H1 (cell line): ENCODE data around the gene ADAMTS17. TPM values are rescaled to one million over a fixed set of nuclear protein-coding genes. Genes with fewer than 3 reads are reported as not detected.

ENCODE experiments used
- CHD2 ChIP-seq: IDR thresholded peaks from 2 replicates; pipeline ENCODE4 v1.6.1; 2012; ENCODE audit warnings: low read length, improper control_type of control experiment
- CTBP2 ChIP-seq: IDR thresholded peaks from 2 replicates; pipeline ENCODE4 v1.7.0; 2011; ENCODE audit warnings: borderline replicate concordance, mild to moderate bottlenecking, moderate library complexity, mixed read lengths, low read length; ENCODE audit not compliant: insufficient read depth, insufficient read length
- EZH2 ChIP-seq: fragments of 200-600 bp; sonication (generic); IDR thresholded peaks from 2 replicates; pipeline ENCODE4 v1.7.1; 2012; ENCODE audit warnings: low read depth, mild to moderate bottlenecking, moderate library complexity, low read length, inconsistent platforms; ENCODE audit not compliant: severe bottlenecking
- KDM1A ChIP-seq: fragments of 200-600, 300-600 bp; sonication (generic); IDR thresholded peaks from 2 replicates; pipeline ENCODE4 v1.7.1; 2016; ENCODE audit warnings: mild to moderate bottlenecking, low read length, borderline replicate concordance
- MAX ChIP-seq: IDR thresholded peaks from 2 replicates; pipeline ENCODE4 v1.6.1; 2012; ENCODE audit warnings: inconsistent platforms
- POLR2AphosphoS5 ChIP-seq: IDR thresholded peaks from 2 replicates; pipeline ENCODE4 v1.6.1; 2011; ENCODE audit warnings: low read depth, low read length
- TCF12 ChIP-seq: IDR thresholded peaks from 2 replicates; pipeline ENCODE4 v1.6.1; 2011; ENCODE audit warnings: low read depth, mild to moderate bottlenecking, low read length
- polyA plus RNA-seq, 7 experiments: library from polyadenylated mRNA; depleted of rRNA in 3 of 7; stranded (reverse) in 5 of 7; unstranded in 2 of 7; fragments of >200 nt in 5 of 7; fragments of 200-250 nt in 2 of 7; gene quantifications; 1 replicate in 5 of 7; 2 replicates in 1 of 7; 4 replicates in 1 of 7; pipeline versions ENCODE4 v1.2.1 to v1.2.3, GENCODE V29; 2011 to 2013; ENCODE audit warnings: missing spikeins in 2 of 7, mixed read lengths in 2 of 7
- total RNA-seq: library from RNA; stranded (reverse); fragmentation: NEBNext Ultra II Directional; extraction: Animal tissue kit (Norgen Biotek cat#: 25700); gene quantifications from 2 replicates; pipeline ENCODE4 v1.2.1, GENCODE V29; 2021

The ADAMTS17 gene
- total and polyA plus RNA-seq, 2 of the 8 experiments (the other 6 are each of a cell fraction or from before 2014, with no cell fraction given): 0.51 to 1.7 TPM

- no peak for TF ChIP-seq EZH2
- TF ChIP-seq CTBP2: no peak
- TF ChIP-seq CHD2: no peak
- no peak for TF ChIP-seq MAX
- no peak for TF ChIP-seq KDM1A
- TF ChIP-seq POLR2AphosphoS5: no peak
- TF ChIP-seq TCF12: no peak
- TF ChIP-seq, all 59 proteins: peak for 0
These were observed 95.9 kb downstream of the ADAMTS17 start (continued) for GRCh38 chr15:100245855-100246254.
